ENCODE data around the gene RUNX1.

DNA sequence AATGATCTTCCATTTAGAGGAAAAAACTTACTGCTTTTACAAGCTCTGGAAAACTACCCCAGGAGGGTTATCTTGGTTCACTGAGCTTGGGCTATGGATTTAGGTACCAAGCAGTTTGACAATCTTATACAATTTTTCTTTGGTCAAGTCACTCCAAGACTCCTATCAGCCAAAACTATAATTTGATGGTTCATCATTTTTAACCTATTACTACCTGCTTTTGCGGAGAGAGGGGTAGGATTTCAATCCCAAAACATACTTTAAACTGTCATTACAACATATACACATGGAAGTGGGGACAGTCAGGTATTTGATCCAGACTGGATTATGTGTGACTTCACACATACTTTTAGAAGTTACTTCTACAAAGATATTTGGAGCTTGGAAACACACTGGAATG, 71.8 kb downstream of the RUNX1 start:
- TF ChIP-seq, protein P1, sequence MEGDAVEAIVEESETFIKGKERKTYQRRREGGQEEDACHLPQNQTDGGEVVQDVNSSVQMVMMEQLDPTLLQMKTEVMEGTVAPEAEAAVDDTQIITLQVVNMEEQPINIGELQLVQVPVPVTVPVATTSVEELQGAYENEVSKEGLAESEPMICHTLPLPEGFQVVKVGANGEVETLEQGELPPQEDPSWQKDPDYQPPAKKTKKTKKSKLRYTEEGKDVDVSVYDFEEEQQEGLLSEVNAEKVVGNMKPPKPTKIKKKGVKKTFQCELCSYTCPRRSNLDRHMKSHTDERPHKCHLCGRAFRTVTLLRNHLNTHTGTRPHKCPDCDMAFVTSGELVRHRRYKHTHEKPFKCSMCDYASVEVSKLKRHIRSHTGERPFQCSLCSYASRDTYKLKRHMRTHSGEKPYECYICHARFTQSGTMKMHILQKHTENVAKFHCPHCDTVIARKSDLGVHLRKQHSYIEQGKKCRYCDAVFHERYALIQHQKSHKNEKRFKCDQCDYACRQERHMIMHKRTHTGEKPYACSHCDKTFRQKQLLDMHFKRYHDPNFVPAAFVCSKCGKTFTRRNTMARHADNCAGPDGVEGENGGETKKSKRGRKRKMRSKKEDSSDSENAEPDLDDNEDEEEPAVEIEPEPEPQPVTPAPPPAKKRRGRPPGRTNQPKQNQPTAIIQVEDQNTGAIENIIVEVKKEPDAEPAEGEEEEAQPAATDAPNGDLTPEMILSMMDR (IDR thresholded peaks at IDR 0.05): no peak
- TF ChIP-seq POLR2A (IDR thresholded peaks at IDR 0.05): no peak

Measured in right lobe of liver (tissue), 4 donors.